SK-N-SH (cell line): ENCODE results near the gene ADGB. TPM values are rescaled to one million over a fixed set of nuclear protein-coding genes. Genes with fewer than 3 reads are reported as not detected.
"Not testable (repeated sequence)": the region's sequence is repeated elsewhere in the genome, so short reads cannot be mapped to it uniquely, and the experiment has no call there.

Source experiments
- CTCF ChIA-PET: fragments of 300-600, 350-600 bp; formaldehyde crosslinking; extraction: SDS; loops from one replicate; lab custom pipeline; 2021; lab: Yijun Ruan, JAX
- POLR2A ChIA-PET: fragments of 350-600 bp; sonication (Branson Sonifier 250); formaldehyde crosslinking; extraction: SDS; loops from one replicate; lab custom pipeline; 2020; ENCODE audit warnings: antibody characterized with exemption, inconsistent platforms; lab: Yijun Ruan, JAX
- DNase-seq: peaks from one replicate; pipeline ENCODE4 v3.0.0; 2012
- H2AFZ ChIP-seq: fragments of 200-600 bp; sonication (generic); 2 replicates; pipeline ENCODE4 v1.8.1; 2016; ENCODE audit warnings: antibody characterized with exemption, mild to moderate bottlenecking, low read depth
- H3F3A ChIP-seq: fragments of 200-600 bp; sonication (generic); replicated peaks from 2 replicates; pipeline ENCODE3; 2016; ENCODE audit warnings: antibody characterized with exemption, mild to moderate bottlenecking; ENCODE audit not compliant: insufficient read depth
- H3K27ac ChIP-seq, 2 experiments: fragments of 200-500 bp in 1 of 2; fragments of 200-600 bp in 1 of 2; sonication (Bioruptor generic) in 1 of 2; sonication (generic), shearing (Covaris generic) in 1 of 2; 2 replicates each; pipeline versions ENCODE4 v1.5.1 to v1.6.1; 2014 to 2016; ENCODE audit warnings: low read depth in 2 of 2, inconsistent platforms in 1 of 2, low read length in 1 of 2, mild to moderate bottlenecking in 1 of 2, mixed read lengths in 1 of 2
- H3K27me3 ChIP-seq: fragments of 200-600 bp; sonication (generic), shearing (Covaris generic); 2 replicates; pipeline ENCODE4 v1.6.1; 2016; ENCODE audit warnings: mixed run types; ENCODE audit not compliant: insufficient read depth
- H3K36me3 ChIP-seq, 2 experiments: fragments of 200-500 bp in 1 of 2; fragments of 200-600 bp in 1 of 2; sonication (Bioruptor generic) in 1 of 2; sonication (generic) in 1 of 2; replicated peaks in 1 of 2; 2 replicates each; pipeline versions ENCODE3 to v1.5.1; 2014 to 2016; ENCODE audit warnings: low read length in 1 of 2, mild to moderate bottlenecking in 1 of 2; ENCODE audit not compliant: insufficient read depth in 2 of 2, control insufficient read depth in 1 of 2
- H3K4me1 ChIP-seq, 2 experiments: fragments of 200-500 bp in 1 of 2; fragments of 200-600 bp in 1 of 2; sonication (Bioruptor generic) in 1 of 2; sonication (generic), shearing (Covaris generic) in 1 of 2; 2 replicates each; pipeline versions ENCODE4 v1.5.1 to v1.6.1; 2014 to 2016; ENCODE audit warnings: low read depth in 1 of 2, low read length in 1 of 2, mixed run types in 1 of 2; ENCODE audit not compliant: insufficient read depth in 2 of 2, control insufficient read depth in 1 of 2
- H3K4me2 ChIP-seq: fragments of 200-600 bp; sonication (generic), shearing (Covaris generic); 2 replicates; pipeline ENCODE4 v1.6.1; 2017; ENCODE audit warnings: mixed run types
- H3K4me3 ChIP-seq, 2 experiments: fragments of 200-500 bp in 1 of 2; fragments of 200-600 bp in 1 of 2; sonication (Bioruptor generic) in 1 of 2; sonication (generic), shearing (Covaris generic) in 1 of 2; 2 replicates each; pipeline versions ENCODE4 v1.5.1 to v1.8.1; 2014 to 2016; ENCODE audit warnings: low read depth in 2 of 2, inconsistent platforms in 1 of 2, low read length in 1 of 2, mild to moderate bottlenecking in 1 of 2, mixed read lengths in 1 of 2, moderate library complexity in 1 of 2
- H3K79me2 ChIP-seq: fragments of 200-600 bp; sonication (generic); 2 replicates; pipeline ENCODE4 v1.8.1; 2017; ENCODE audit warnings: mild to moderate bottlenecking; ENCODE audit not compliant: insufficient read depth
- H3K9ac ChIP-seq: fragments of 200-600 bp; sonication (generic); 2 replicates; pipeline ENCODE4 v1.6.1; 2017; ENCODE audit warnings: mixed run types
- H3K9me2 ChIP-seq: fragments of 200-600 bp; sonication (generic); 2 replicates; pipeline ENCODE4 v1.6.1; 2017; ENCODE audit warnings: mixed run types
- H3K9me3 ChIP-seq: fragments of 200-600 bp; sonication (generic); 2 replicates; pipeline ENCODE4 v1.6.1; 2017; ENCODE audit warnings: mixed run types, mild to moderate bottlenecking, moderate library complexity
- H4K20me1 ChIP-seq: fragments of 200-600 bp; sonication (generic); 2 replicates; pipeline ENCODE4 v1.6.1; 2017; ENCODE audit warnings: mild to moderate bottlenecking, mixed run types; ENCODE audit not compliant: insufficient read depth
- CHD2 ChIP-seq: fragments of 150-350 bp; IDR thresholded peaks from 2 replicates; pipeline ENCODE4 v1.6.1; 2018; ENCODE audit warnings: low read length; ENCODE audit not compliant: partially characterized antibody
- FOSL2 ChIP-seq: IDR thresholded peaks from 2 replicates; pipeline ENCODE4 v1.4.0; 2012; ENCODE audit warnings: low read depth, mild to moderate bottlenecking, moderate library complexity, borderline replicate concordance
- FOXJ3 ChIP-seq: sonication (generic); formaldehyde crosslinking; IDR thresholded peaks from 2 replicates; pipeline ENCODE4 v1.5.1; 2020; ENCODE audit warnings: mild to moderate bottlenecking, missing genetic modification reagents
- GABPA ChIP-seq: IDR thresholded peaks from 2 replicates; pipeline ENCODE4 v1.4.0; 2012; ENCODE audit warnings: low read depth, mild to moderate bottlenecking
- NFIC ChIP-seq: IDR thresholded peaks from 2 replicates; pipeline ENCODE4 v1.4.0; 2012; ENCODE audit warnings: borderline replicate concordance
- NRF1 ChIP-seq: IDR thresholded peaks from 2 replicates; pipeline ENCODE4 v1.6.1; 2012; ENCODE audit warnings: low read depth, mild to moderate bottlenecking, low read length
- RXRA ChIP-seq: IDR thresholded peaks from 2 replicates; pipeline ENCODE4 v1.4.0; 2012; ENCODE audit warnings: low read depth, mild to moderate bottlenecking, borderline replicate concordance
- SIN3A ChIP-seq: IDR thresholded peaks from 2 replicates; pipeline ENCODE4 v1.6.1; 2012; ENCODE audit warnings: low read depth, mild to moderate bottlenecking, low read length, moderate library complexity, borderline replicate concordance
- SMC3 ChIP-seq: IDR thresholded peaks from 2 replicates; pipeline ENCODE4 v1.6.1; 2012; ENCODE audit warnings: low read depth, low read length, improper control_type of control experiment
- TAF1 ChIP-seq: IDR thresholded peaks from 2 replicates; pipeline ENCODE4 v1.6.1; 2012; ENCODE audit warnings: low read depth, mild to moderate bottlenecking, low read length, moderate library complexity, borderline replicate concordance
- YY1 ChIP-seq: IDR thresholded peaks from 2 replicates; pipeline ENCODE4 v1.4.0; 2012; ENCODE audit warnings: low read depth, mild to moderate bottlenecking
- WGBS: methylation state at CpG from one replicate; pipeline ENCODE4 v1.1.6; 2017; ENCODE audit warnings: low lambda C conversion rate; 5-methylcytosine and 5-hydroxymethylcytosine counted together
- polyA plus RNA-seq, 3 experiments: library from polyadenylated mRNA; depleted of rRNA; stranded (reverse); fragments of >200 nt; gene quantifications; 2 replicates each; pipeline ENCODE4 v1.2.3, GENCODE V29; 2012
- TF ChIP-seq, protein P1 (sequence below): fragments of 150-350 bp; IDR thresholded peaks from 2 replicates; pipeline ENCODE4 v1.6.1; 2017; ENCODE audit warnings: antibody characterized with exemption, low read length, low read depth, borderline replicate concordance

ADGB gene
- polyA plus RNA-seq, 1 of the 3 experiments (the other 2 are of a cell fraction), result not detected

GRCh38 chr6:146851837-146852236 lies 253.1 kb downstream of the ADGB start:
- no peaks in the 10 kb centered on the region for H3K9me2 ChIP-seq
- no peaks in the 10 kb centered on the region for H3K36me3 ChIP-seq
- H3K27ac ChIP-seq, result 0 out of 4 replicates have a peak overlapping the region, but pooled peaks of 1 of the 2 experiments have one; percentile 56
- no peak overlapping the region for H2AFZ ChIP-seq
- TF ChIP-seq SIN3A (no peak), FOSL2 (peak; percentile 30; the same call in 1 of the 2 replicates), SMC3 (no peak), CHD2 (no peak), TAF1 (no peak), RXRA (no peak), NRF1 (no peak), FOXJ3 (no peak)
- TF ChIP-seq, protein P1, sequence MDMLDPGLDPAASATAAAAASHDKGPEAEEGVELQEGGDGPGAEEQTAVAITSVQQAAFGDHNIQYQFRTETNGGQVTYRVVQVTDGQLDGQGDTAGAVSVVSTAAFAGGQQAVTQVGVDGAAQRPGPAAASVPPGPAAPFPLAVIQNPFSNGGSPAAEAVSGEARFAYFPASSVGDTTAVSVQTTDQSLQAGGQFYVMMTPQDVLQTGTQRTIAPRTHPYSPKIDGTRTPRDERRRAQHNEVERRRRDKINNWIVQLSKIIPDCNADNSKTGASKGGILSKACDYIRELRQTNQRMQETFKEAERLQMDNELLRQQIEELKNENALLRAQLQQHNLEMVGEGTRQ, result no peak
- H3K79me2 ChIP-seq, result no peaks in the 10 kb centered on the region
- WGBS, result 38% methylated on average over 1 of the region's 1 CpG
- H3K4me3 ChIP-seq, result no peak overlapping the region
- H3K27me3 ChIP-seq, result no peaks in the 10 kb centered on the region
- CTCF ChIA-PET, result no interaction called here
- DNase-seq, result no peak
- peaks cover 25% of the 10 kb centered on the region for H3F3A ChIP-seq
- no peaks in the 10 kb centered on the region; a peak in 2 of 4 replicates for H3K4me1 ChIP-seq
- H3K4me2 ChIP-seq, result no peak overlapping the region
- POLR2A ChIA-PET, result no interaction called here
- no peaks in the 10 kb centered on the region for H3K9me3 ChIP-seq
- no peak overlapping the region for H3K9ac ChIP-seq
- no peaks in the 10 kb centered on the region for H4K20me1 ChIP-seq

DNA sequence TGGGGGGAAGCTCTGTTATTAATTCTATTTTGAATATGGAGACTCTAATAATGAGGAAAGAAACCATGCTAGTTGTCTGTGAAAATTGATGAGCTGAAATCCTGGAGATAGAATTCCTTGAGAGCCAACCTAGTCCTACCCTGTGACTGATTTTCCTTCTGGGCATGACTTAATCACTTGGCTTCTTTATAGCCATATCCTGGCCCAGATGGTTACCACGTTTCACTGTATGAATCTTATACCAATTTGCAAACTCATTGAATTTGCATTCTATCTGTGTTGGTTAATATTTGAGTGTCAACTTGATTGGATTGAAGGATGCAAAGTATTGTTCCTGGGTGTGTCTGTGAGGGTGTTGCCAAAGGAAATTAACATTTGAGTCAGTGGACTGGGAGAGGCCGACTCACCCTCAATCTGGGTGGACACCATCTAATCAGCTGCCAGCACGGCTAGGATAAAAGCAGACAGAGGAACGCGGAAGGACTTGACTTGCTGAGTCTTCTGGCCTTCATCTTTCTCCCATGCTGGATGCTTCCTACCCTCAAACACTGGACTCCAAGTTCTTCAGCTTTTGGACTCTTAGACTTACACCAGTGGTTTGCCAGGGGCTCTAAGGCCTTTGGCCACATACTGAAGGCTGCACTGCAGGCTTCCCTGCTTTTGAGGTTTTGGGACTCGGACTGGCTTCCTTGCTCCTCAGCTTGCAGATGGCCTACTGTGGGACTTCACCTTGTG lies 255.9 kb downstream of the ADGB start:
- CTCF ChIA-PET, result interaction anchor here (2.1 kb wide), 1 partner anchor 429 kb away, joined by 11 read pairs; no protein-coding TSS in a partner anchor

GRCh38 chr6:146855889-146856288 lies 257.1 kb downstream of the ADGB start:
- 83% methylated on average over 1 of the region's 1 CpG for WGBS
- Histone ChIP-seq H3K9me3 (no peaks in the 10 kb centered on the region), H3K9ac (no peak overlapping the region), H3K4me1 (peaks cover 0 to 9% of the 10 kb centered on the region in 2 experiments; a peak in 2 of 4 replicates), H3K4me3 (no peak overlapping the region), H4K20me1 (no peaks in the 10 kb centered on the region), H3K79me2 (no peaks in the 10 kb centered on the region), H3K36me3 (no peaks in the 10 kb centered on the region), H3K27ac (no peak overlapping the region), H3K9me2 (no peaks in the 10 kb centered on the region), H2AFZ (no peak overlapping the region), H3F3A (peaks cover 11% of the 10 kb centered on the region), H3K4me2 (no peak overlapping the region), H3K27me3 (no peaks in the 10 kb centered on the region)
- CTCF ChIA-PET, result interaction anchor here (0.8 to 2.1 kb wide), 6 partner anchors 8 to 431 kb away, joined by 3 to 11 read pairs (median 6); no protein-coding TSS in a partner anchor
- POLR2A ChIA-PET, result no interaction called here
- TF ChIP-seq, protein P1, result no peak
- no peak for TF ChIP-seq YY1
- no peak for TF ChIP-seq NFIC
- no peak for TF ChIP-seq GABPA
- TF ChIP-seq TAF1, result no peak
- no peak for DNase-seq

More for the DNA sequence above, 255.9 kb downstream of the ADGB start:
- H3K79me2 ChIP-seq, H3K9ac ChIP-seq, H3K4me3 ChIP-seq, H4K20me1 ChIP-seq, H3K9me3 ChIP-seq, POLR2A ChIA-PET, H3K4me1 ChIP-seq, H3K27ac ChIP-seq, DNase-seq, H3K36me3 ChIP-seq, H3K4me2 ChIP-seq, H2AFZ ChIP-seq, H3K9me2 ChIP-seq, H3K27me3 ChIP-seq: not testable (repeated sequence)
- peaks cover 21% of the 10 kb centered on the region for H3F3A ChIP-seq
- 91% methylated on average over 6 of the region's 6 CpGs for WGBS
